ENCODE measurements around the gene TMEM245. TPM values are rescaled to one million over a fixed set of nuclear protein-coding genes. Genes with fewer than 3 reads are reported as not detected.

Gene TMEM245
- total RNA-seq, 1 experiment from 2014 or later: 23.7 TPM

GRCh38 chr9:108997112-108997511 lies 122.6 kb downstream of the TMEM245 start:
- Histone ChIP-seq H4K20me1 (ENCODE audit: low read length) (no peaks in the 10 kb centered on the region), H3K9me3 (ENCODE audit: low read length) (no peaks in the 10 kb centered on the region), H2AFZ (ENCODE audit: low read length) (no peak overlapping the region), H3F3A (ENCODE audit: low read length, unreplicated experiment) (peaks cover 6% of the 10 kb centered on the region), H3K27me3 (ENCODE audit: low read length) (no peaks in the 10 kb centered on the region), H3K27ac (ENCODE audit: low read length) (no peak overlapping the region), H3K4me1 (ENCODE audit: insufficient read depth, low read length) (peaks cover 20% of the 10 kb centered on the region), H3K9me2 (replicated peaks; ENCODE audit: low read length) (no peaks in the 10 kb centered on the region), H3K36me3 (ENCODE audit: low read depth, low read length) (peaks cover 23% of the 10 kb centered on the region), H3K4me2 (ENCODE audit: low read length) (no peak overlapping the region), H3K4me3 (ENCODE audit: low read length) (no peak overlapping the region), H3K79me2 (ENCODE audit: low read length) (peaks cover 80% of the 10 kb centered on the region), H3K9ac (ENCODE audit: low read length) (no peak overlapping the region)
- DNase-seq (no peak), ATAC-seq (no peak)
- intact Hi-C loops (cut with micrococcal nuclease): no loop called here
- TF ChIP-seq CTCF (conservative IDR thresholded peaks at IDR 0.05; ENCODE audit: low read depth, low read length) (no peak), EZH2phosphoT487 (IDR thresholded peaks at IDR 0.05; ENCODE audit: borderline replicate concordance, low read length) (no peak), EZH2 (IDR thresholded peaks at IDR 0.05; ENCODE audit: low read length, unreplicated experiment) (no peak)
- BruUV-seq (replicated peaks): no TSS peak
- ChIA-PET POLR2A (ENCODE audit: unreplicated experiment) (no interaction called here), CTCF (no interaction called here)

GRCh38 chr9:108996643-108997042 lies 123.1 kb downstream of the TMEM245 start:
- BruUV-seq (replicated peaks): no TSS peak
- POLR2A ChIA-PET (ENCODE audit: unreplicated experiment): no interaction called here
- Histone ChIP-seq H3K27me3 (ENCODE audit: low read length) (no peaks in the 10 kb centered on the region), H3K9ac (ENCODE audit: low read length) (no peak overlapping the region), H3K27ac (ENCODE audit: low read length) (no peak overlapping the region), H3F3A (ENCODE audit: low read length, unreplicated experiment) (peaks cover 2% of the 10 kb centered on the region), H4K20me1 (ENCODE audit: low read length) (no peaks in the 10 kb centered on the region), H3K4me3 (ENCODE audit: low read length) (no peak overlapping the region), H3K4me1 (ENCODE audit: insufficient read depth, low read length) (peaks cover 20% of the 10 kb centered on the region), H3K79me2 (ENCODE audit: low read length) (peaks cover 80% of the 10 kb centered on the region), H3K9me3 (ENCODE audit: low read length) (no peaks in the 10 kb centered on the region), H3K4me2 (ENCODE audit: low read length) (no peak overlapping the region), H3K36me3 (ENCODE audit: low read depth, low read length) (peaks cover 23% of the 10 kb centered on the region), H2AFZ (ENCODE audit: low read length) (no peak overlapping the region), H3K9me2 (replicated peaks; ENCODE audit: low read length) (no peaks in the 10 kb centered on the region)
- TF ChIP-seq EZH2 (IDR thresholded peaks at IDR 0.05; ENCODE audit: low read length, unreplicated experiment) (no peak), EZH2phosphoT487 (IDR thresholded peaks at IDR 0.05; ENCODE audit: borderline replicate concordance, low read length) (no peak), CTCF (conservative IDR thresholded peaks at IDR 0.05; ENCODE audit: low read depth, low read length) (no peak)
- ATAC-seq (no peak), DNase-seq (no peak)
- intact Hi-C loops (cut with micrococcal nuclease): no loop called here
- CTCF ChIA-PET: no interaction called here

GRCh38 chr9:108994695-108995094 lies 125.1 kb downstream of the TMEM245 start:
- Histone ChIP-seq H4K20me1 (ENCODE audit: low read length) (no peaks in the 10 kb centered on the region), H3K9me2 (replicated peaks; ENCODE audit: low read length) (no peaks in the 10 kb centered on the region), H3K27ac (ENCODE audit: low read length) (no peak overlapping the region), H3K79me2 (ENCODE audit: low read length) (peaks cover 75% of the 10 kb centered on the region), H3K27me3 (ENCODE audit: low read length) (no peaks in the 10 kb centered on the region), H3K36me3 (ENCODE audit: low read depth, low read length) (peaks cover 36% of the 10 kb centered on the region), H2AFZ (ENCODE audit: low read length) (no peak overlapping the region), H3K4me1 (ENCODE audit: insufficient read depth, low read length) (peaks cover 18% of the 10 kb centered on the region), H3K4me3 (ENCODE audit: low read length) (no peak overlapping the region), H3K9me3 (ENCODE audit: low read length) (no peaks in the 10 kb centered on the region), H3K9ac (ENCODE audit: low read length) (no peak overlapping the region), H3F3A (ENCODE audit: low read length, unreplicated experiment) (no peaks in the 10 kb centered on the region), H3K4me2 (ENCODE audit: low read length) (no peak overlapping the region)
- DNase-seq (peak; percentile 28), ATAC-seq (peak; percentile 80)
- BruUV-seq (replicated peaks): no TSS peak
- intact Hi-C loops (cut with micrococcal nuclease): no loop called here
- ChIA-PET POLR2A (ENCODE audit: unreplicated experiment) (no interaction called here), CTCF (no interaction called here)
- no peak for TF ChIP-seq CTCF (conservative IDR thresholded peaks at IDR 0.05; ENCODE audit: low read depth, low read length)
- no peak for TF ChIP-seq EZH2phosphoT487 (IDR thresholded peaks at IDR 0.05; ENCODE audit: borderline replicate concordance, low read length)
- no peak for TF ChIP-seq EZH2 (IDR thresholded peaks at IDR 0.05; ENCODE audit: low read length, unreplicated experiment)

Data from PC-3 (cell line).